Activated CD8-positive, alpha-beta memory T cell treated with anti-CD3 and anti-CD28 coated beads, Interleukin-2, amount 50 U/mL, for 1 hour (primary cell): ENCODE results near the gene WSB1.
A peak's percentile ranks its signal among the peaks of the same experiment; 100 is the strongest.
"Not testable (repeated sequence)": the region's sequence is repeated elsewhere in the genome, so short reads cannot be mapped to it uniquely, and the experiment has no call there.

Experiments used
- DNase-seq: peaks from one replicate; pipeline ENCODE4 v3.0.0-alpha.2; 2020; ENCODE audit errors: extremely low read depth

The WSB1 gene

DNA sequence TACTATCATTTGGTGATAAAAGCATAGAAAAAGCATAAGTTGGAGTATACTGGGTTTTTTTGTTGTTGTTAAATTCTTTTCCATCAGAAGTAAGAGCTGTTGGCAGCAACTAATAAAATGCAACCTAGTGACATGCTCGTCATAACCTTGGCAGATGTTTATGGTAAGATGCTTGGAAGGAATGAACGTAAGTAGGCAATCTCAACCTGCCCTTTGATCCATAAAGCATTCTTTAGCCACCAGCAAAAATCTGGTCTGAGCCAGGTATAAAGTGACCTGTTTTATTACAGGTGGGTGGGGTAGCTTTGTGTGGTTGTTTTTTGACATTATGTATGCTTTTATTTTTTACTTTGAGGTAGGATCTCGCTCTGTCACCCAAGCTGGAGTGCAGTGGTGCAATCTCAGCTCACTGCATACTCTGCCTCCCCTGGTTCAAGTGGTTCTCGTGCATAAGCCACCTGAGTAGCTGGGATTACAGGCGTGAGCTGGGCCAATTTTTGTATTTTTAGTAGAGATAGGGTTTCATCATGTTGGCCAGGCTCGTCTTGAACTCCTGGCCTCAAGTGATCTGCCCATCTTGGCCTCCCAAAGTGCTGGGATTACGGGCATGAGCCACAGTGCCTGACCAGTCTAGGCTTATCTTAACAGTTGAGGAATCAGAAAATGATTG, 22.0 kb downstream of the WSB1 start:
- no peak for DNase-seq

DNA sequence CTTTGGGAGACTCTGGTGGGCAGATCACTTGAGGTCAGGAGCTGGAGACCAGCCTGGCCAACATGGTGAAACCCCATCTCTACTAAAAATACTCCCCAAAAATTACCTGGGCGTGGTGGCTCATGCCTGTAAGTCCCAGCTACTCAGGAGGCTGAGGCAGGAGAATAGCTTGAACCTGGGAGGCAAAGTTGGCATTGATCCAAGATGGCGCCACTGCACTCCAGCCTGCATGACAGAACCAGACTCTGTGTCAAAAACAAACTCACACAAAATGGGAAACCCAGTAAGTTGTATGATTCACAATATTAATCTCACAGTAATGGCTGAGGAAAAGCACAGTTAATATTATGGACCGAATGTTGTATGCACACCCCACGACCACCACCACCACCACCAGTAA, 24.3 kb downstream of the WSB1 start:
- no peak for DNase-seq

DNA sequence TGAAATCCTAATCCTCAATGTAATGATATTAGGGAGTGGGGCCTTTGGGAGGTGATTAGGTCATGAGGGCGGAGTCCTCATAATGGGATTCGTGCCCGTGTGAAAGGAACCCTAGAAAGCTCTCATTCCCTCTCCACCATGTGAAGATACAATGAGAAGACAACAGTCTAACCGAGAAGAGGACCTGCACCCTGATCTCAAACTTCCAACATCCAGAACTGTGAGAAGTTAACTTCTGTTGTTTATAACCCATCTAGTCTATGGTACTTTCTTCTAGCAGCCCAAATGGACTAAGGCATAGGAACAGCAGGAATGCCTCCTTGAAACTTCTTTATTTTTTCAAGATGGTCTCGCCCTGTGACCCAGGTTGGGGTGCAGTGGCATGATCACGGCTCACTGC, 24.7 kb downstream of the WSB1 start:
- no peak for DNase-seq

DNA sequence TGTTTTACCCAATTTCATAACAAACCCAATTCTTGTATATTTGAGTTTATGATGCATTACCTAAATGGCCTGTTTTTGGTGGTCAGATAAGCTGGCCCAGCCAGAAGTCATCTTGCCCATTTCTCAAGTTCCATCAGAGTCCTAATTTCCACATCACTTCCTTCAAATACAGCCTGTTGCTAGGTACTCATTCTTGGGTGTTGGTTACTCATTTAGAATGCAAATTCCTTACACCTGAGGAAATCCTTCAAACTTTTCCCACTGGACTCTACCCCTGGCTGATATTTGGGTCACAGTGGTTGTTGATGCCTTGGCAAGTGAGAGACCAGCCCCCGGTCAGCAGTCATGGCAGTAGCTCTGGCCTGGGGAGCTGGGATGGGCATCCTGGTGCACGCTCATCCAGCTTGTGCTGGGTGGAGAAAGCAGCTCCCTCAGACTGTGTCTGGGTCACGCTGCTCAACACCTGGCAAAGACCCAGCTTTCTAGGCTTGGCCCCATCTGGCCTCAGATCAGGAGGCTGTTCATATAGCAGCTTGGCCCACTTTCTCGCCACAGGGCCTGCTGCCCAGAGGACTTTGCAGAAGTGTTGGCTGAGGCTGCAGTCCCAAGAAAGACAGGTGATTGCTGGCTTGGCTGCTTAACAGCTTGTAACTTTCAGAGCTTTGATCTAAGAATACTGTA, 25.8 kb downstream of the WSB1 start:
- DNase-seq, result no peak

DNA sequence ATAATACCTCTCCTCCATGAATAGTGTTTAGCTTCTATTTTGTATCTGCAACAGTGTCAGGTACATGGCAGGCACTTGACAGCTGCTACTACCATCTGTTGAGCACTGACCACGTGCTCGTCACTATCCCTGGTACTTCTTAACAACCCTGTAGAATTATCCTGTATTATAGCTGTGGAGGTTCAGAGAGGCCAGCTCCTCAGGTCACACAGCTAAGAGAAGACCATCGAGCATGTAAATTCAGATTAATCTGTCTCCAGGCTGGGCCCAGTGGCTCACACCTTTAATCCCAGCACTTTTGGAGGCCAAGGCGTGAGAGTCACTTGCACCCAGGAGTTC, 26.3 kb downstream of the WSB1 start:
- no peak for DNase-seq

DNA sequence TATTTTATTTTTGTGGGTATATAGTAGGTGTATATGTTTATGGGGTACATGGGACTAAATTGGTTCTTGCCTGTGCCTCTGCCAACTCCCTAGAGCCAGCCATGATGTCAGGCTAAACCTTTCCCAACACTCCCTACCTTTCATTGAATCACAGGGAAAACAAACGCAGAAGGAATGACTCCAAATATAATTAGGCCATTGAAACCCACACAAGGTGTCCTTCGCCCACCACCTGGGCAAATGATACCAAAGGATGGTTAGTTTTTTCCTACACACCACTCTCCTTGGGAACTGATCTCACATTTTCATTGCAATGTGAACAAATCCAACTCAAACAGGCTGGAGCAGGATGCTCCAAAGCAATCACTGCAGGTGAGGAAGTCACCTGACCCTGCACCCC, 27.5 kb downstream of the WSB1 start:
- DNase-seq, result no peak

DNA sequence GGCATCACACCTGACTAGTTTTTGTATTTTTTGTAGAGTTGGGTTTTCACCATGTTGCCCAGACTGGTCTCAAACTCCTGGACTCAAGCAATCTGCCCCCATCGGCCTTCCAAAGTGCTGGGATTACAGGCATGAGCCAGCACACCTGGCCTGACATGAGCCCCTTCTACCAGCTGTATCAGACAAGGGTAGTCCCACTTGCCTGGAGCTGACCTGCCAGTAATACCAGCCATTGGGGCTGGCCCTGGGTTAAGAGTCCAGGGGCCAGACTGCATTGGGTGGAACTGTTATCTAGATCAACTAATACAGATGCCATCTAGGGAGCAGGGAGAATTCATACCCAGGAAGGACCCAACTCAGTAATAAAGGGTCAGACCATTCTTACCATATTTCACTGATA, 28.1 kb downstream of the WSB1 start:
- no peak for DNase-seq

DNA sequence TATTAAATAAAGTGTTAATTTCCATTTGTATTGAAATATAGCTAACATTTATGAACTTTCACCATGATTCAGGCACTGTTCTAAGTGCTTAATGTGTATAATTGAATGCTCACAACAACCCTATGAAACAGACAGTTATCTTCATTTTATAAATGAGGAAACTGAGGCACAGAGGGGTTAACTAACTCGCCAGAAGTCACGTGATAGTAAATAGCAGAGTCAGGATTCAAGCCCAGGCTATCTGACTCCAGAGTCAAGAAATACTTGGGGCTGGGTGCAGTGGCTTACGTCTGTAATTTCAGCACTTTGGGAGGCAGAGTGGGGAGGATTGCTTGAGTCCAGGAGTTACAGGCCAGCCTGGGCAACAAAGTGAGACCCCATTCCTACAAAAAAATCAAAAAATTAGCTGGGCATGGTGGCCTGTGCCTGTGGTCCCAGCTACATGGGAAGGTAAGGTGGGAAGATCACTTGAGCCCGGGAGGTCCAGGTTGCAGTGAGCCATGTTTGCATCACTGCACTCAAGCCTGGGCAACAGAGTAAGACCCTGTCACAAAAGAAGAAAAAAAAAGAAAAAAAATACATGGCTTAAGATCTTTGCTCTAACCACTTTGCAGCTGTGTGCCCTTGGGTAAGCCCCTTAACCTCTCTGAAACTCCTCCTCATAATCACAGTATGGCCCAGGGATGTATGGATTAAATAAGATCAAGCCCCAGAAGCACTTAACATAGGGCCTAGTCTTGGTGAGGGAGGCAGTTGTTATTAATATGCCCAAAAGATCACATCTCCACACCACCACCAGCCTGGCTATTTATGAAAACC, 29.0 kb downstream of the WSB1 start:
- DNase-seq, result no peak

DNA sequence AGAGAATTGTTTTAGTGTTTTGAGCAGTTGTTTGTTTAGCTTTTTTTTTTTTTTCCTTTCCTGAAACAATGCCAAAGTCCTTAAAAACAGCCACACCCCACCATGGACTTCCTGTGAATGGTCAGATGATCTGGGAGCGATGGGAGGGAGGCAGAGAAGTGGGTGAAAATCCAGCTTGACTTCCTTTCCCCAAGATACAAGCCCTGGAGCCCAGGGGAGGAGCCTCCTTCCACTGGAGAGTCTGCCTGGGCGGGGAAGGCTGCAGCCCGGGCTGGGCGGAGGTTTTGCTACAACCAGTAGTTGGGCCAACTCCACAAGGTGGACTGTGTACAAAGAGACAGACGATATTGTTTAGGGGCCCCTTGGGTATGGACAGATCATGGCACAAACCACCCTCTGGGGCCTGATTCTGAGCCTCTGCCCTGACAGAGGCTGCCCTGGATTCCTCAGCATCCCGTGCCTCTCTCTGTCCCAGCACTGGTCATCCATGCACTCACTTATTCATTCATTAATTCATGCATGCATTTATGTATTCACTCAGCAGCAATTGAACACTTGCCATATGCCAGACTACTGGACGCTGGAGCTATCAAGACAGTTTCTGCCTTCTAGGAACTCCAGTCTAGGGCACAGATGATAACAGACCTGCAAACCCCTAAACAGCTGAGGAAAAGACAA, 29.8 kb downstream of the WSB1 start:
- no peak for DNase-seq

DNA sequence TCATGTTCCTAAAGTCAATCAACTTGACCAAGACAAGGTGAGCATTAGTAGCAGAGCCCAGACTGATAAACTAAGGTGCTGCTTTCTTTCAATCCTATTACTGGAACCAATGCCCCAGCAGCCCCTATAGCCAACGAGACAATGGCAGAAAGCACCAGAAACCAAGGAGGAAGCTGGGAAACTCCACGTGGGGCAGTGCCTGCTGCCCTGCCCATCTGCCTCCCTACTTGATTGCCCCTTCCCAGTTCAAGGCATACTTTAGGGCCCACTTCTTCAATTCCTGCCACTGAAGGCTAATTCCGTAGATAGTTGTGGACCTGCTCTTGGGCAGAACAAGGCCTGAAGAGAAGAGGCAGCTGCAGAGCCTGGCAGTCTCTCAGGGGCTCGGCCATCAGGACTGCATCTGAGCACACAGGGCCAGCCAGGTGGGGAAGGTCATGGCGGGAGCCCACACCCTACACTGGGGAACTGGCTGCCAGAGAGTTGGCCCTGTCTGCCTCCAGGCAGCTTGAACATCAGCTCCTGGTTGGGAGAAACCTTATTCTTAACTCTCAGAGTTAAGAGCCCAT, 30.9 kb downstream of the WSB1 start:
- DNase-seq, result no peak

DNA sequence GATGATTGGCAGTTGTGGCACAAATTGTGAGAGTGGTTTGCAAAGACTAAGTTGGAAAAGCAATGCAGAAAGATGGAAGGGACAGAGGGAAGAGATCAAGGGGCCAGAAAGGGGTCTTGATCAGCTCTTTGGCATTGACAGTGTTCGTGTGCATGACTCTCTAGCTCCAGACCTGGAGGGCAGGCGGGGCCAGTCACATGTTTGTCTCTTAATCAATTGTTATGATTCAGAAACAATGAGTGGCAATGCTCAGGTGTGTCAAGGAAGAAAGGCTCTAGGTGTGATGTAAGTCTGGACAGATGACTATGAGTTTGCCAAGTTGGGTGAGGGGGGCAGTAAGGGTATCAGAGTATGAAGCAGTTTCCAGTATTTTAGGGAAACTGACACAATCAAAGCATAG, 32.1 kb downstream of the WSB1 start:
- DNase-seq, result no peak

DNA sequence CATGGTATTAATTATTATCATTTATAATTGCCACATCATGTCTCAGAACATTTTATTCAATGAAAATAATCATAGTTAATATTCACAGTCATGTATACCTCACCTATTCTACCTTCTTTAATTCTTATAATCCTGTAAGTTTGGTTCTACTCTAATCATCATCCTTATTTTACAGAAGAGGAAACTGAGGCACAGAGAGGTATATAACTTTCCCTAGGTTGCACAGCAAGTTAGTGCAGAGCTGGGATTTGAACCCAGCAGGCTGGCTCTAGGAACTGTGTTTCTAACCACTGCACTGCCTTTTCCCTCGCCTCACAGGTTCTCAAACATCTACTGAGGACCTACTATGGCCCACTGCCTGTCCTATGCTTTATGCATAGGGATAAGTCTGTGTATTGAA, 32.7 kb downstream of the WSB1 start:
- no peak for DNase-seq

DNA sequence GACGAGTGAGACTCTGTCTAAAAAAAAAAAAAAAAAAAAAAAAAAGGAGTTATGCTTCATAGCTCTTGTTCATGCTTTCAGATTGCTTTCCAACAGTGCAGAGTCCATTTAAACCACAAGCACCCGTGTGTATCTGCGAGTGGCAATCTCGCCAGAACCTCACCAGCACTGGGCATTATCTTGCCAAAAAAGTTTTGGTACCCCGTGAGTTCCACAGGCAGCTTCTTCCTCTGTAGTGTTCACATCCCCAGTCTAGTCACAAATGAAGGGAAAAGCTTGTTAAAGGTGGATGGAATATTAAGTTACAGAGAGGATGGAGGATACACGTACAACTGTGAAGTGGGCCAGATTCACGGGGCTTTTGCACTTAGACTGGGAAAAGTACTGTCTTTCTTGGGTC, 33.5 kb downstream of the WSB1 start:
- DNase-seq, result no peak

DNA sequence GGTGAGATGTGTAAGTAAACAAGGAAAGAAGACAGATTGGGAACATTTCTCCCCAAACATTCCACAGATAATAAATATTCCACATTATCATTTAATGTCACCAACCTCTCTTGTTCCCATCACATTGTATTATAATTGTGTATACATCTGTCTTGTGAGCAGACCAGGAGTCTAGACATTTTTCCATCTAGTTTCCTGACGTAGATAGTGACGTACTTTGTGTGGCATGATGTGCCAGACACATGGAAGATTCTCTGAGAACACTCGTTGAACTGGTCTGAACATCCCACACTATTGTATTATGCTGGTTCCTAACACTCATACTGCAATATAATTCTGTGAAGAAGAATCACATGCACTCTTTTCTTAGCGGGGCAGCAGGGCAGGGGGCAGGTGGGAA, 34.0 kb downstream of the WSB1 start:
- DNase-seq, result no peak

DNA sequence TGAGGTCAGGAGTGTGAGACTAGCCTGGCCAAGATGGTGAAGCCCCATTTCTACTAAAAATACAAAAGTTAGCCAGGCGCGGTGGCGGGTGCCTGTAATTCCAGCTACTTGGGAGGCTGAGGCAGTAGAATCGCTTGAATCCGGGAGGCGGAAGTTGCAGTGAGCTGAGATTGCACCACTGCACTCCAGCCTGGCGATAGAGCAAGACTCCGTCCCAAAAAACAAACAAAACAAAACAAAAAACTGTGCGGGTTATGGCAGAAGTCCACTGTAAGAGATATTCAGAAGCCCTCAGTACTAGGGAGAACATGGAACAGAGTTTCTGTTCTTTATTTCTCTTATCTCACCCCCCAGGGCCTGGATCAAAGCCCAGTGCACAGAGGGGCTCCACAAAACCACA, 34.8 kb downstream of the WSB1 start:
- not testable (repeated sequence) for DNase-seq

DNA sequence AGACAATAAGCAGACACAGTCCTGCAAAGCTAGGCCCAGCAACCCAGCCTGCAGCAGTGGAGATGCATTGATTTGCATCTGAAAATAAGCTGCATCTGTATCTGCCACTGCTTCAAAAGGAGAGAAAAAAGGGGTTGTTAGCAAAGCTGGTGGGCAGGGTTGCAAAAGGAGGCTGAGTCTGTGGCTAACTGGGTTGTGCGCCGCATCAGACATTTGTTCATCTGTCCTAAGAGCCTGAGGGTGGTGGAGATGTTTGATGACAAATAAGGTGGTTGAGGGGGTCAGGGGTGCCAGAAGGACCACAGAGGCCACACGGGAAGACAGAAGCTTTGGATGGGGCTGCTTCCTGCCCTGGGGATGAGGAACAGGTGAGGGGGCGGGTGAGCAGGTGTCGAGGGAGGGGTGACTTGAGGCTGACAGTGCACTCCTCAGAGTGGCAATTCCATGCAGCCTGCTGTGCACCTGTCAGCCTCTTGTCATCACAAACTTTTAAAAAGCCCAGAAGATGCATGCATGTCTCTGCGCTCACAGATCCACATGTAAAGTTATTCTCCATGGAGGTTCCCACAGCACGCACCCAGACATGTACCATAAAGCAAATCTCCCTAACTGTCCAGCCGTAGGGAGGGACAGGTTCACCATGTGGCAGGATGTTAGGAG, 35.4 kb downstream of the WSB1 start:
- no peak for DNase-seq

DNA sequence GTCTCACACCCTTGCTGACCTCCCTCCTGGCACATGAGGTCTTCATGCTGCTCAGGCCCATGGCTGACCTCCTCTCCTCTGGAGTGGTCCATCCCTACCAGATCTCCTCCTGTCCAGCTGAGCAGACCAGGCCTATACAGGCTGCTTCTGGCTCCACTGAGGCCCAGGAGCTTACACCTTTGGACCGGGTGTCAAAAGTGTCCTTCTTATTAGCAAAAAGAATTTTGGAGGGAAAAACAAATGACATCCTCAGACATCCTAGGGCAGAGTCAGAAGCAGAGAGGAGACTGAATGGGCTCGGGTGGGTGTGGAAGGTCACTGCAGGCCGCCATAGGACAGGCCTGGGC, 38.1 kb downstream of the WSB1 start:
- DNase-seq, result no peak

DNA sequence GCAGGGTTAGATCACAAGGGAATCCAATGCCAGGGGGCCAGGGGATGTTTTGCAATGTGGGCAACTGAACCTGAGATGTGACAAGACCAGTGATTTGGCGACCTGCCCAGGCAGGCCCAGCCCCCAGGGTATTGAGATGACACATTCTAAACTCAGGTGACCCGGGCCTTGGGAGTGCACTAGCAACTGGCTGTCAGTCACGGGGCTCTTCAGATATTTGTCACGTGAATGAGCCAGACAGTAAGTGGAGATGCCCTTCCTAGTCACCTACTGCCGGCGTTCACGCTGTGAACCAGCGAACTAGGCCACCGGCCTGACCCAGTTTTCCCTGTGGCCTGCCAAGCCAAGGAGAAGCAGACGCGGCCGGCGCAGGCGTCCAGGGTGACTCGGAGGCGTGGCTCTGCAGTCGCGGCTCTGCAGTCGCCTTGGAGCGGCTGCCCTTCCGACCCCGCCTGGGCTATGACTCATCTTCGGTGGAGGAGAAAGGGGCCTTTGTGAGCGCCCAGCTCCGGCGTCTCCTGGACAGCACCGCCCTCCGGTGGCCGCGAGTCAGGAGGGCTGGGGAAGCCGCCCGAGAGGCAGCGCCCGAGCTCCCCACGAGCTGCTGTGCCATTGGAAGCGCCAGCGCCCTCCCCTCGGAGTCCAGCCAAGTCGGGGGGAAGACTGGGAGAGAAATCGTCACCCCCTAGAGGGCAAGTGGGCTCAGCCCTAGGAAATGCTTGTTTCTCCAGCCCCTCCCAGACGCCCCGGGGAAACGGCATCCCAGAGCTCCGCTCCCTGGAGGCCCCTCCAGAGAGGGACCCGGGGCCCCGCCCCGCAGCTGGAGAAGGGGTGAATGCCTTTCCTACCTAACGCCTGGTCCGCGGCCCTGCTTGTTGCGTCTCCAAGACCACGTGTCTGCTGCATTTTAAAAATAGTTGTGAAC, 38.8 kb downstream of the WSB1 start:
- peak; percentile 81 for DNase-seq

DNA sequence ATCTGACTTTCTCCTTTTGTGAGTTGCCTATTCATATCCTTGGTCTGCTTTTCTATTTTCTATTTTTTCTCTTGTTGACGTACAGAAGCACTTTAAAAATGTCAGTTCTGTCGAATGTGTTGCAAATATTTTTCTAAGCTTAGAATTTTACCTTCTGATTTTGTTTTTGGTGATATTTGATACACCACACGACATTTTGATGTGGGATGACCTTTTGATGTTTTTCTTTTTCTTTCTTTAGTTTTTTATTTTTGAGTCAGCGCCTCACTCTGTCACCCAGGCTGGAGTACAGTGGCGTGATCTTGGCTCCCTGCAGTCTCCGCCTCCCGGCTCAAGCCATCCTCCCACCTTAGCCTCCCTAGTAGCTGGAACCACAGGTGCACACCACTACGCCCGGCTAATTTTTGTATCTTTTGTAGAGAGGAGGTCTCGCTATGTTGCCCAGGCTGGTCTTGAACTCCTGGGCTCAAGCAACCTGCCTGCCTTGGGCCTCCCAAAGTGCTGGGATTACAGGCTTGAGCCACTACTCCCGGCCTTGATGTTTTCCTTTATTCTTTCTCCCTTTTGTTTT, 39.6 kb downstream of the WSB1 start:
- DNase-seq, result no peak

DNA sequence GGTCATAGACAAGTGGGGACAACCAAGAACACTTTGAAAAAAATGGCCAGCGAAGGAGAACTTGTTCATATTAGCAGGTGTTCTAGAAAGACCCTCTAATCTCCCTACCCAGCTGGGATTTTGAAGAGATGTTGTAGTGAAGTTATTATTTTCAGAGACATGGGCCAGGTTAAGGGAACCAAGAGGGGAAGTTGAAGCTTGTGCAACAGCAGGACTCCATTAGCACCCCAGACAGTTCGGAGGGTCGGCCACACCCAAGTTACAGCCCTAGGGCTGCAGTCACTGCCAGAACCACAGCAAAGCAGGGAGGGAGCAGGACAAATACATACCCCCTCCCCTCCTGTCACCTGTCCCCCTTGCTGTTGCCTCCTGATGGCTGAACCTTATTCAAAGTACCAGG, 42.3 kb downstream of the WSB1 start:
- DNase-seq, result no peak
